A549 (cell line): ENCODE data around the gene EIF4B. TPM values are rescaled to one million over a fixed set of nuclear protein-coding genes. Genes with fewer than 3 reads are reported as not detected.

ENCODE experiments used
- ATAC-seq, 2 experiments: fragments of 200-7000 bp in 1 of 2; fragments of >200 bp in 1 of 2; cut with Nextera tagmentation in 1 of 2; cut with Tn5 transposase in 1 of 2; 3 replicates each; pipeline versions ENCODE4 v1.8.0 to v1.9.1; 2018 to 2020; ENCODE audit warnings: mild to moderate bottlenecking in 1 of 2, moderate library complexity in 1 of 2
- CTCF ChIA-PET: fragments of 300-600 bp; sonication (Branson Sonifier 250); formaldehyde crosslinking; extraction: SDS; loops from one replicate; lab custom pipeline; 2021; ENCODE audit warnings: antibody characterized with exemption, inconsistent platforms; lab: Yijun Ruan, JAX
- POLR2A ChIA-PET: fragments of 350-600 bp; formaldehyde crosslinking; extraction: SDS; loops from one replicate; lab custom pipeline; 2021; ENCODE audit warnings: antibody characterized with exemption, inconsistent platforms; lab: Yijun Ruan, JAX
- DNase-seq, 2 experiments: peaks; one replicate each; pipeline versions ENCODE4 v3.0.0 to v3.0.0-alpha.2; 2011 to 2016; ENCODE audit warnings: low read depth in 1 of 2, low spot score in 1 of 2
- FAIRE-seq: peaks from 2 replicates; lab custom pipeline; 2011; peaks lifted over from hg19 to GRCh38; lab: Jason Lieb, UNC
- H3K27ac ChIP-seq, 2 experiments: fragments of >200 bp; sonication (Bioruptor Twin); formaldehyde crosslinking; 3 replicates each; pipeline ENCODE4 v1.5.1; 2016 to 2017
- H3K4me1 ChIP-seq: fragments of >200 bp; sonication (Bioruptor Twin); formaldehyde crosslinking; 3 replicates; pipeline ENCODE4 v1.6.1; 2016
- H3K4me2 ChIP-seq: fragments of >200 bp; sonication (Bioruptor Twin); formaldehyde crosslinking; 3 replicates; pipeline ENCODE4 v1.6.1; 2016
- H3K4me3 ChIP-seq: fragments of >200 bp; sonication (Bioruptor Twin); formaldehyde crosslinking; 3 replicates; pipeline ENCODE4 v1.5.1; 2016
- H3K9me3 ChIP-seq: fragments of >200 bp; sonication (Bioruptor Twin); formaldehyde crosslinking; 3 replicates; pipeline ENCODE4 v1.6.1; 2016
- BHLHE40 ChIP-seq: IDR thresholded peaks from 2 replicates; pipeline ENCODE4 v1.6.1; 2012; ENCODE audit warnings: low read depth, low read length, inconsistent platforms
- CEBPB ChIP-seq, 2 experiments: fragments of >200 bp in 1 of 2; sonication (Bioruptor Twin) in 1 of 2; formaldehyde crosslinking in 1 of 2; IDR thresholded peaks; 2 replicates each; pipeline ENCODE4 v1.6.1; 2012 to 2016
- CHD2 ChIP-seq: fragments of 150-350 bp; IDR thresholded peaks from 2 replicates; pipeline ENCODE4 v1.6.1; 2014; ENCODE audit warnings: low read length; ENCODE audit not compliant: partially characterized antibody
- CHD4 ChIP-seq: fragments of 200-600 bp; sonication (generic); IDR thresholded peaks from 2 replicates; pipeline ENCODE4 v1.6.1; 2016; ENCODE audit warnings: antibody characterized with exemption, mild to moderate bottlenecking, borderline replicate concordance
- CTCF ChIP-seq: fragments of >200 bp; sonication (Bioruptor Twin); formaldehyde crosslinking; IDR thresholded peaks from 3 replicates; pipeline ENCODE4 v1.5.1; 2016
- E2F6 ChIP-seq: IDR thresholded peaks from 2 replicates; pipeline ENCODE4 v1.6.1; 2012; ENCODE audit warnings: low read depth, borderline replicate concordance
- ELK1 ChIP-seq: fragments of 150-350 bp; IDR thresholded peaks from 2 replicates; pipeline ENCODE4 v1.6.1; 2014; ENCODE audit warnings: low read depth, mild to moderate bottlenecking, low read length
- EP300 ChIP-seq, 2 experiments: fragments of >200 bp; sonication (Bioruptor Twin); formaldehyde crosslinking; IDR thresholded peaks; 2 replicates in 1 of 2; 3 replicates in 1 of 2; pipeline ENCODE4 v1.6.1; 2016 to 2017
- FOSB ChIP-seq: fragments of 250-450 bp; sonication (Bioruptor Pico); IDR thresholded peaks from 2 replicates; pipeline ENCODE4 v1.5.0; 2020; ENCODE audit warnings: mild to moderate bottlenecking, moderate library complexity
- GATA3 ChIP-seq: IDR thresholded peaks from 2 replicates; pipeline ENCODE4 v1.6.1; 2012; ENCODE audit warnings: borderline replicate concordance
- HDAC2 ChIP-seq: fragments of 200-600 bp; sonication (generic); IDR thresholded peaks from 2 replicates; pipeline ENCODE4 v1.6.1; 2016
- HES2 ChIP-seq: fragments of >200 bp; sonication (Bioruptor Twin); formaldehyde crosslinking; IDR thresholded peaks from 2 replicates; pipeline ENCODE4 v1.6.1; 2016
- HMGXB4 ChIP-seq: fragments of 250-450 bp; sonication (Bioruptor Pico); IDR thresholded peaks from 2 replicates; pipeline ENCODE4 v1.5.0; 2021; ENCODE audit warnings: mild to moderate bottlenecking, moderate library complexity, borderline replicate concordance
- HOXA7 ChIP-seq: fragments of 250-450 bp; sonication (Bioruptor Pico); IDR thresholded peaks from 2 replicates; pipeline ENCODE4 v1.5.0; 2020; ENCODE audit warnings: mild to moderate bottlenecking, moderate library complexity
- HOXB5 ChIP-seq: fragments of 250-450 bp; sonication (Bioruptor Pico); IDR thresholded peaks from 2 replicates; pipeline ENCODE4 v1.5.0; 2020; ENCODE audit warnings: mild to moderate bottlenecking, moderate library complexity
- KDM1A ChIP-seq: fragments of 200-600 bp; sonication (generic); IDR thresholded peaks from 2 replicates; pipeline ENCODE4 v1.6.1; 2016; ENCODE audit warnings: low read depth, mild to moderate bottlenecking
- KDM5A ChIP-seq: fragments of 200-600 bp; sonication (generic); IDR thresholded peaks from 2 replicates; pipeline ENCODE4 v1.6.1; 2016; ENCODE audit warnings: antibody characterized with exemption, mild to moderate bottlenecking
- MAFK ChIP-seq: fragments of 450-650 bp; IDR thresholded peaks from 2 replicates; pipeline ENCODE4 v1.6.1; 2014; ENCODE audit not compliant: partially characterized antibody
- MAX ChIP-seq: IDR thresholded peaks from 2 replicates; pipeline ENCODE4 v1.6.1; 2012
- MAZ ChIP-seq: fragments of 150-350 bp; IDR thresholded peaks from 2 replicates; pipeline ENCODE4 v1.6.1; 2014; ENCODE audit warnings: antibody characterized with exemption, low read depth, low read length, borderline replicate concordance
- NFE2L2 ChIP-seq: fragments of 150-350 bp; conservative IDR thresholded peaks from 2 replicates; pipeline ENCODE4 v1.6.1; 2014; ENCODE audit warnings: low read length
- PBX3 ChIP-seq: IDR thresholded peaks from 2 replicates; pipeline ENCODE4 v1.6.1; 2012
- PHF8 ChIP-seq: fragments of 200-600 bp; sonication (generic); IDR thresholded peaks from 2 replicates; pipeline ENCODE4 v1.6.1; 2016; ENCODE audit warnings: low read depth, mild to moderate bottlenecking, antibody characterized with exemption, moderate library complexity, borderline replicate concordance
- RAD21 ChIP-seq, 2 experiments: fragments of >200 bp in 1 of 2; sonication (Bioruptor Twin) in 1 of 2; formaldehyde crosslinking in 1 of 2; IDR thresholded peaks in 1 of 2; conservative IDR thresholded peaks in 1 of 2; 2 replicates in 1 of 2; 3 replicates in 1 of 2; pipeline ENCODE4 v1.6.1; 2012 to 2018; ENCODE audit warnings: inconsistent platforms in 1 of 2
- RCOR1 ChIP-seq: fragments of 150-350 bp; IDR thresholded peaks from 2 replicates; pipeline ENCODE4 v1.6.1; 2014; ENCODE audit warnings: antibody characterized with exemption, low read length, low read depth
- SMC3 ChIP-seq: fragments of >200 bp; sonication (Bioruptor Twin); formaldehyde crosslinking; IDR thresholded peaks from 3 replicates; pipeline ENCODE4 v1.6.1; 2018; ENCODE audit warnings: inconsistent platforms
- SREBF2 ChIP-seq: fragments of 450-650 bp; IDR thresholded peaks from 2 replicates; pipeline ENCODE4 v1.6.1; 2014; ENCODE audit warnings: mild to moderate bottlenecking, moderate library complexity
- TFCP2L1 ChIP-seq: fragments of 250-450 bp; sonication (Bioruptor Pico); IDR thresholded peaks from 2 replicates; pipeline ENCODE4 v1.5.0; 2021; ENCODE audit warnings: mild to moderate bottlenecking
- ZC3H11A ChIP-seq: fragments of 450-650 bp; IDR thresholded peaks from 2 replicates; pipeline ENCODE4 v1.6.1; 2014; ENCODE audit warnings: antibody characterized with exemption, mild to moderate bottlenecking
- ZFP36 ChIP-seq: fragments of 450-650 bp; IDR thresholded peaks from 2 replicates; pipeline ENCODE4 v1.6.1; 2014; ENCODE audit warnings: borderline replicate concordance; ENCODE audit not compliant: partially characterized antibody
- ZNF302 ChIP-seq: fragments of 250-450 bp; sonication (Bioruptor Pico); IDR thresholded peaks from 2 replicates; pipeline ENCODE4 v1.9.0; 2021; ENCODE audit warnings: inconsistent platforms, mild to moderate bottlenecking, moderate library complexity
- ZSCAN20 ChIP-seq: fragments of 250-450 bp; sonication (Bioruptor Pico); IDR thresholded peaks from 2 replicates; pipeline ENCODE4 v1.8.0; 2022; ENCODE audit warnings: mild to moderate bottlenecking, moderate library complexity
- WGBS: methylation state at CpG from one replicate; pipeline ENCODE4 v1.1.6; 2017; ENCODE audit errors: missing lambda C conversion rate; 5-methylcytosine and 5-hydroxymethylcytosine counted together
- polyA plus RNA-seq, 4 experiments: library from polyadenylated mRNA; depleted of rRNA in 3 of 4; stranded (reverse); fragments of >200 nt; fragmentation: RNase III in 1 of 4; extraction: RNeasy Plus Mini Kit Qiagen cat#74134 plus additional on column Dnase treatment in 1 of 4; gene quantifications; 2 replicates in 3 of 4; 3 replicates in 1 of 4; pipeline ENCODE4 v1.2.3, GENCODE V29; 2011 to 2017

Gene EIF4B
- polyA plus RNA-seq, 2 of the 4 experiments (the other 2 are of a cell fraction), result 377 to 650 TPM

GRCh38 chr12:52980650-52981423, 25.4 kb upstream of the EIF4B start (continued):
- TF ChIP-seq ELK1, result no peak
- no peak for TF ChIP-seq E2F6
- no peak for TF ChIP-seq HOXA7
- no peak for TF ChIP-seq EP300 (IDR thresholded peaks at IDR 0.05)
- TF ChIP-seq KDM1A, result no peak
- no peak for TF ChIP-seq FOSB (CRISPR knock-in tag)
- no peak for TF ChIP-seq HMGXB4
- peak; percentile 100 for TF ChIP-seq RAD21 (conservative IDR thresholded peaks at IDR 0.05 in 1 of 2, IDR thresholded peaks at IDR 0.05 in 1 of 2)
- TF ChIP-seq RCOR1, result no peak
- TF ChIP-seq BHLHE40, result 0 out of 2 replicates have a peak, but pooled peaks have one; percentile 31
- TF ChIP-seq PHF8, result no peak
- TF ChIP-seq ZNF302 (CRISPR knock-in tag), result no peak
- no peak for TF ChIP-seq ZC3H11A
- no peak for TF ChIP-seq HOXB5 (CRISPR knock-in tag)
- no peak for TF ChIP-seq PBX3
- no peak for TF ChIP-seq ZSCAN20 (CRISPR knock-in tag)
- TF ChIP-seq GATA3, result no peak
- no peak for TF ChIP-seq KDM5A
- no peak for TF ChIP-seq CHD2
- TF ChIP-seq MAFK, result peak; percentile 52
- TF ChIP-seq HES2, result no peak
- no peak for TF ChIP-seq CHD4
- peak; percentile 74; the same call in 1 of the 2 replicates for TF ChIP-seq MAX
- TF ChIP-seq HDAC2, result no peak
- TF ChIP-seq CEBPB (IDR thresholded peaks at IDR 0.05), result no peak; a peak in 1 of 4 replicates

GRCh38 chr12:52984136-52984535, 22.1 kb upstream of the EIF4B start:
- 74% methylated on average over 1 of the region's 1 CpG for WGBS
- H3K27ac ChIP-seq, result no peak overlapping the region
- H3K9me3 ChIP-seq, result no peaks in the 10 kb centered on the region
- H3K4me2 ChIP-seq, result no peak overlapping the region
- ATAC-seq (peak; percentile 83 to 90), DNase-seq (peak in 1 of 2 experiments; percentile 78), FAIRE-seq (no peak)
- TF ChIP-seq CHD2 (no peak), FOSB (CRISPR knock-in tag) (no peak), EP300 (IDR thresholded peaks at IDR 0.05) (no peak), RAD21 (conservative IDR thresholded peaks at IDR 0.05 in 1 of 2, IDR thresholded peaks at IDR 0.05 in 1 of 2) (peak in 1 of 2 experiments; percentile 50; a peak in 4 of 5 replicates), TFCP2L1 (CRISPR knock-in tag) (no peak), SMC3 (0 out of 3 replicates have a peak, but pooled peaks have one; percentile 26), CTCF (peak; percentile 24; the same call in 2 of the 3 replicates), SREBF2 (no peak), NFE2L2 (no peak), ZNF302 (CRISPR knock-in tag) (no peak), MAZ (no peak), ZFP36 (no peak)
- H3K4me3 ChIP-seq, result no peak overlapping the region
- POLR2A ChIA-PET, result no interaction called here
- peaks cover 17% of the 10 kb centered on the region for H3K4me1 ChIP-seq
- CTCF ChIA-PET, result interaction anchor here (0.8 to 44.4 kb wide), 9 partner anchors 8 to 845 kb away, joined by 3 to 1736 read pairs (median 6); no protein-coding TSS in a partner anchor
